NCI-H1105 (cell line): Measurements from ENCODE around the gene TRAF2.

Experiments used
- DNase-seq: peaks from one replicate; lab custom pipeline; 2025; lab: John Stamatoyannopoulos, UW

Gene TRAF2

DNA sequence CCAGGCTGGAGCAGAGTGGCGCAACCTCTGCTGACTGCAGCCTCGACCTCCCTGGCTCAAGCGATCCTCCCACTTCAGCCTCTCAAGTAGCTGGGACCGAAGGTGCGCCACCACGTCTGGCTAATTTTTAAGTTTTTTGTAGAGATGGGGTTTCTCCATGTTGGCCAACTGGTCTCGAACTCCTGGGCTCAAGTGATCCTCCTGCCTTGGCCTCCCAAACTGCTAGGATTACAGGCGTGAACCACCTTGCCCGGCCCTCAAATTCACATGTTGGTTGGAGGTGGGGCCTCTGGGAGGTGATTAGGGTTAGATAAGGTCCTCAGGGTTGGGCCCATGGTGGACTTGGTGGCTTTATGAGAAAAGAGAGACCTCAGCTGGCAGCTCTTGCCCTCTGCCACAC is 75.8 kb downstream of the TRAF2 start:
- DNase-seq, result no peak

DNA sequence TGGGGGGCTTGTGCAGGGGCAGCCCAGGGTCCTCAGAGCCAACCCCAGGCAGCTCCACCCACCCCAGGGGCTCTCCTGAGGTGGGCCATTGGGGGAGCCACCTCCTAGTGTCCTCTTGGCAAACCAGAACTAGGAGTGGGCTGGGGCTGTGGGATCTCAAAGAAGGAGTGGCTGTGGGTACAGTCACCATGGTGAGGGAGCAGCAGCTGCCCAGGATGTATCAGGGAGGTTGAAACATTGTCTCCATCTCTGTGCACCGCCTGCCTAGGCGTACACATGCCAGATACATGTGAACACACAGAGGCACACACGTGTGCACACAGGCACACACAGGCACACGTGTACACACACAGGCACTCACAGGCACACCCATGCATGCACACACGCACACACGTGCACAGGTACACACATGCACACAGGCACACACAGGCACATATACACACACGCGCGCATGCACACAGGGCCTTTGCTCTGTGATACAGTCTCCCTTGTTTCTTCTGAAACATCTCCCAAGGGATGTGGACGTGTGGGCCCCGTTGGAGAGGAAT is 76.5 kb downstream of the TRAF2 start:
- no peak for DNase-seq

GRCh38 chr9:136963341-136963740 is 77.0 kb downstream of the TRAF2 start:
- DNase-seq, result no peak

GRCh38 chr9:136963751-136964150 is 77.4 kb downstream of the TRAF2 start:
- no peak for DNase-seq

DNA sequence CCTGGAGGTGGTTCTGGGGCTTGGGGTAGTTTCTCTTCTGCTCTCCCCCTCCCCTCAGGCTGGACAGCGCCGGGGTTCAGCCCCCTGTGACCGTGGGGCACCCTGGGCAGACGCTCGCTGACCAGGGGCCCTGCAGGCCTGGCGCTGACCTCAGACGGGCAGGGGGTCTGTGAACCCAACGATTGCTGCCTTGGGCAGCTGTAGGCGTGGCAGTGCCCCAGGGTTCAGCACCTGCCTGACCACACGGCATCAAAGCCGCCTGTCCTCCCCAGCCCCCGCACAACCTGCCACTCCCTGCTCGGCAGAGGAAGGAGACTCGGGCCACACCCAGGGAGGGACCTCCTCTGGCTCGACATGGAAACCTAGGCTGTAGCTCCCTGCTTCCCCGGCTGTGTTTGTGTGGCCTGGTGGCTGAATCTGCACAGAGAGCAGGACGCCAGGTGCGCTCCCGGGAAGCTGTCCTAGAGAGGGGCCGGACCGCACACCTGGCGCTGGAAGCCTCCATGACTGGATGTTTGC is 77.9 kb downstream of the TRAF2 start:
- no peak for DNase-seq

DNA sequence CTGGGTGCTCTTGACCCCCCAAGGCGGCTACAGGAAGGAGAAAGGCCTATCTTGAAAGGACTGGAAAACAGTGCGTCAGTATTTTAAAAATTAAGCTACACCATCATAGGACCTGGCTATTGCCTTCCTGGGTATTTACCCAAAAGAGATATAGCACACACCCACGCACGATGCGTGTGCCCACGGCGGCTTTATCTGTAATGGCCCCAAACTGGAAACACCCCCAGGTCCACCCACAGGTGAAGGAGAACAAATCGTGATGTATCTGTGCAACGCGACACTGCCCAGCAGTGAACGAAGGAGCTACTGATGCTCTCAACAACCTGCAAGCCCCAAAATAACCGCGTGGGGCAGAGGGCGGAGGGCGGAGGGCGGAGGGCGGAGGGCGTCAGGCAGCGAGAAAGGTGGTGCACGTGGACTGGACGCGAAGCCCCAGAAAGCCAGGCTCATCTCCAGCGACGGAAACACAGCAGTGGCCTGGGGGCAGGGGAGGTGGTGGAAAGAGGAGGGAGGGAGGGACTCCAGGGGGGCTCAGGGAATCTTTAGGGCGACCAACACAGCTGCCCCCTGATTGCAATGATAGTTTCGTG is 78.6 kb downstream of the TRAF2 start:
- no peak for DNase-seq

DNA sequence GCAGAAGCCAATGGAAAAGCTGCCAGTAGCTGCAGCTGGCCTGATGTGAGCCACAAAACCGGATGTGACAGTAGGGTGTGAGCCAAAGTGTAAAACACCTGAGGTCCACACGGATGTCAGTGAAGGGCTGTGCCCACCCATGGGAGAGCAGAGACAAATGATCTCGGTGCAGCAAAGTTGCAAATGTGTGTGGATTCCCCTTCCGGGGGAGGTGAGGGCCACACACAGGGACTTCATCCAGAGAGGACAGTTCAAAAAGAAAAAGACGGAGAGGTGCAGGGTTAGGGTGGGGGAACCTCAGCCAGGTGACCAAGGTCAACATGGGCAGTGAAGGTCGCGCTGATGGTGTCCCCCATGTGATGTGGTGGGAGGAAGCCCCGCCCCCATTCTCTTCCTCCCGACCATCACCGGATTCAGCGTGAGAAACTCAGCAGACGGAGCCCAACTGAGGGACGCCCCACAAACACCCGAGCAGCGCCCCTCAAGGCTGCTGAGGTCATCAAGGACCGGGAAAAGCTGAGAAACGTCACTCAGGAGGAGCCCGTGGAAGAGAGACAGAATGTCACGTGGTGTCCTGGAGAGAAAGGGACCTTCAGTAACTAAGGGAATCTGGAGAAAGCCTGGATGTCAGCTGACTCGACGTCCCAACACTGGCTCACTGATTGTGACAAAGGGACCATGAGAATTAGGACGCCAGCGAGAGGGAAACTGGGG is 79.6 kb downstream of the TRAF2 start:
- no peak for DNase-seq

DNA sequence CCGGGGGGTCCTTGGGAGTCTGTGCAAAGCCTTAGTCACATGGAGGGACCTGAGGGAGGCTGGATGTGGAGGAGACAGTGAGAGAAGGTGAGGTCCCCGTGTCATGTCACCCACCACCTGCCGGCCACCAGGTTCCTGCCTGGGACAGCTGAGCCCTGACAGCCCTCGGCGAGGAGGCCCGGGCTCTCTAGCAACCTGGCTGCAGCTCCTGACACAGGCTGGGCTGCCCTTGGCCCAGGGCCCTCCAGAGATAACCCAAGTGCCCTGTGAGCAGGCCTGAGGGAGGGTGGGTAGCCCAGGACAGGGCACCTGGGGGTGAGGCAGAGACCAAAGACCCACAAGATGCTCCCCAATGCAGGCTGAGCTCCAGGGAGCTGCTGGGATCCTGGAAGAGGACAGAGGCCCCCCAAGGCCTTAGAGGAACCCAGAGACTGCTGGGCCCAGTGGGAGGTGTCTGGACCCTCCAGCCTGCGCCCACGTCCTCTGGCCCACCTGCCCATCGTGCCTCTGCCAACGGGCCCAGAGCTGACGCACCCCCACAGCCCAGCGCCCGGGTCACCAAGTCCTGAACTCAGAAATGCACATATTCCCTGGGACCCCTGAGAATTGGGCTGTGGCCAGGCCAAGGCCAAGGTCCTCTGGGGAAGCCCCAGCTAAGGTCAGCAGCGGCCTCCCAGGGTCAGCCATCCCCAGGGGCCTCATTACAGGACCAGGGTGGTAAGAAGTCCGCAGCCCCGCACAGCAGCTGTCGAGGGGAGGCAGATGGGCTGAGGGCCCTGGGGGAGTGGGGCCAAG is 82.2 kb downstream of the TRAF2 start:
- DNase-seq, result no peak

- no peak for DNase-seq
These were observed 82.8 kb downstream of the TRAF2 start for GRCh38 chr9:136969150-136969549.

- DNase-seq, result no peak
These were observed 83.5 kb downstream of the TRAF2 start for GRCh38 chr9:136969774-136970173.

DNA sequence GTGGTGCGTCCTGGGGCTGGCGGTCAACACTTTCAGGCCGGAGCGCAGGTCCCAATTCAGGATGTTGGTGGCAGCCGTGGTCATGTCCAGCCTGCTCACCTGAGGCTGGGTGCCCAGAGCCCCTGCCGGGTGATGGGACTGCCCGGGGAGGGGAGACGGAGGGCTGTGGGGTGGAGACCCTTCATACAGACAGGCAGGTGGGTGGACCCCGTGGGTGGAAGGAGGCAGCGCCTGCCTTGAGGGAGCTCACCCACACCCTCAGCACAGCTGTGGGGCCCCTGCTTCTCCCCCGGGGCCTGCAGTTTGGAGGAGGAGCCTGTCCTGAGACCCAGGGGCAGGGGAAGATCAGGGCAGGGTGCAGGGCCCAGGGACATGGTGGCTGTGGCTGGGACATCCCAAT is 84.0 kb downstream of the TRAF2 start:
- no peak for DNase-seq

- DNase-seq, result no peak
These were observed 85.4 kb downstream of the TRAF2 start for GRCh38 chr9:136971746-136972145.

DNA sequence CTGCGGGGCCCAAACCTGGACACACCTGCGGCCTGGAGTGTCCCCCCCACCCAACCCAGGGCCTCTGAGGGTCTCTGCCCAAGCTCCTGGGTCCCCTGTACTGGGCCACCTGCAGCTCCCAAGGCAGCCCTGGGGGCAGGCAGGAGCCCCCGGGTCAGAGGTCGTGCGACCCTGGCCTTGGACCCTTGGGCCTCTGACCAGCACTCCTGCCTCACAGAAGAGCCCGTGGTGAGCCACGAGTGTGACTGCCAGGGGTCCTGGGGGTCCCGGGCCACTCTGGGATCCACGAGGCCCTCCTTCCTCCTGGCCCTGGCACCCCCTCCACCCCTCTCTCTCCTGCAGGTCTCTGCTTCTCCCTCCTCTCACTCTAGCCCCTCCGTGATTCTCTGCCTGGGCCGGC is 86.0 kb downstream of the TRAF2 start:
- no peak for DNase-seq

DNA sequence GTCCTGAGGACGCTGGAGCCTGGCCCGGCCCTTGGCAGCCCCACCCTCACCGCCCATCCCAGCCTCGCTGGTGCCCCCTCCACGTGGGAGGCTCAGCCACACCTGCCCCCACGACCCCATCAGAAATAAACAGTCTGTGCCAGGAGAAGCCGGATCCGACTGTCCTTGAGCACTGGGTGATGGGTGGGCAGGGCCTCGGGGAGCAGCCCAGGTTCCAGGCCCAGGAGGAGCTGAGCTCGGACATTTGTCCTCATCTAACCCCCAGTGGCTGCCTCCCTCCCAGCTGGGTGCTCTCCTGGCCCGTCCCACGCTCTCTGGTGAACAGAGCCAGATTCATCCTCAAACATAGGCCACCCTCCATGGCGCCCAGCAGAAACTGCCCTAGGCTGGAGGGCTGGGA is 86.4 kb downstream of the TRAF2 start:
- DNase-seq, result no peak

GRCh38 chr9:136973618-136974617 is 87.6 kb downstream of the TRAF2 start:
- DNase-seq, result no peak

GRCh38 chr9:136974817-136975535 is 88.7 kb downstream of the TRAF2 start:
- DNase-seq, result no peak

DNA sequence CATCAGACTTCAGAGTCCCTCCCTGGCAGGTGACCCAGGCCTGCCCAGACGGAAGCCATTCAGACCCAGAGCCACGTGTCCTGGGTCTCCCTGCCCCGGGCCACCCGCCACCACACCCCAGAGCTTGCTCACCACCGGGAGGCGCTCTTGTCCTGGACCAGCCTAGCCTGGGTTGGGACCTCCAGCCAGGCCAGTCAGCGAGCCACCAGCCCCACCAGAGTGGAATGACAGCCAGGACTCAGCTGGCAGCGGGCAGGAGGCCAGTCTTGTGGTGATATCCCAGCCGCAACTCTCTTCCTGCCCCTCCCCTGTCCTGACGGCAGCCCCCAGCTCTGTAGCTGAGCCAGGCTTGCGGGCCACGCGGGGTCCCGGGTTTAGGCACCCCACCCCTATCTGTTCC is 89.3 kb downstream of the TRAF2 start:
- no peak for DNase-seq
